CD4-positive, alpha-beta T cell (primary cell): Measurements from ENCODE around the gene RNASEH2B. TPM values are rescaled to one million over a fixed set of nuclear protein-coding genes. Genes with fewer than 3 reads are reported as not detected.

Experiments used
- ATAC-seq: fragments of 200-7000 bp; cut with Tn5 transposase; one replicate; pipeline ENCODE4 v1.10.0; 2022; ENCODE audit warnings: mild to moderate bottlenecking; ENCODE audit not compliant: poor library complexity
- CTCF ChIA-PET: fragments of 350-600 bp; sonication (Branson Sonifier 250); formaldehyde crosslinking; loops from one replicate; lab custom pipeline; 2021; ENCODE audit warnings: antibody characterized with exemption, inconsistent platforms; lab: Charles Lee
- POLR2A ChIA-PET: fragments of 350-600 bp; sonication (Branson Sonifier 250); formaldehyde crosslinking; loops from one replicate; lab custom pipeline; 2021; ENCODE audit warnings: antibody characterized with exemption, inconsistent platforms; lab: Charles Lee
- DNase-seq, 14 experiments: peaks; one replicate each; pipeline ENCODE4 v3.0.0-alpha.2; 2013 to 2020; ENCODE audit warnings: mixed read lengths in 2 of 14
- H3K27ac ChIP-seq, 2 donors: one replicate each; pipeline versions ENCODE4 v1.5.1 to v1.7.0; 2013; ENCODE audit warnings: low read length in 2 of 2, low read depth in 1 of 2, mild to moderate bottlenecking in 1 of 2
- H3K27me3 ChIP-seq, 2 experiments: 1 replicate in 1 of 2; 2 replicates in 1 of 2; pipeline versions ENCODE4 v1.6.1 to v1.7.0; 2013; ENCODE audit warnings: low read length in 2 of 2, control low read depth in 1 of 2, mild to moderate bottlenecking in 1 of 2, moderate library complexity in 1 of 2; ENCODE audit not compliant: insufficient read depth in 2 of 2, control insufficient read depth in 1 of 2
- H3K36me3 ChIP-seq: one replicate; pipeline ENCODE4 v1.6.1; 2013; ENCODE audit warnings: low read length, control low read depth; ENCODE audit not compliant: insufficient read depth
- H3K4me1 ChIP-seq: one replicate; pipeline ENCODE4 v1.6.1; 2013; ENCODE audit warnings: low read length, control low read depth; ENCODE audit not compliant: insufficient read depth
- H3K4me3 ChIP-seq: one replicate; pipeline ENCODE4 v1.5.1; 2013; ENCODE audit warnings: mild to moderate bottlenecking, low read length, moderate library complexity
- H3K9me3 ChIP-seq, 2 experiments: 1 replicate in 1 of 2; 2 replicates in 1 of 2; pipeline versions ENCODE4 v1.6.1 to v1.7.0; 2013; ENCODE audit warnings: low read length in 2 of 2, mild to moderate bottlenecking in 2 of 2, control low read depth in 1 of 2, moderate library complexity in 1 of 2; ENCODE audit not compliant: control insufficient read depth in 1 of 2, insufficient read depth in 1 of 2
- H3K27ac Mint-ChIP-seq: one replicate; pipeline ENCODE4 v1.8.0; 2020; ENCODE audit warnings: mixed read lengths
- H3K27me3 Mint-ChIP-seq: one replicate; pipeline ENCODE4 v1.8.0; 2021; ENCODE audit warnings: mixed read lengths
- H3K36me3 Mint-ChIP-seq: one replicate; pipeline ENCODE4 v1.8.0; 2021; ENCODE audit warnings: low read depth, mixed read lengths
- H3K4me1 Mint-ChIP-seq: one replicate; pipeline ENCODE4 v1.8.0; 2021; ENCODE audit warnings: low read depth, mixed read lengths
- H3K4me3 Mint-ChIP-seq: one replicate; pipeline ENCODE4 v1.8.0; 2020; ENCODE audit warnings: mild to moderate bottlenecking, mixed read lengths
- H3K9me3 Mint-ChIP-seq: one replicate; pipeline ENCODE4 v1.8.0; 2020; ENCODE audit warnings: mixed read lengths
- CTCF ChIP-seq: fragments of 200-600 bp; IDR thresholded peaks from one replicate; pipeline ENCODE4 v1.8.0; 2022; ENCODE audit warnings: antibody characterized with exemption, mild to moderate bottlenecking
- intact Hi-C, 2 experiments: fragments of 100-400 bp; cut with DNase I in 1 of 2; cut with micrococcal nuclease in 1 of 2; formaldehyde crosslinking; loops; one replicate each; pipeline versions ENCODE4 v1.15.1 to v1.9.0; 2023 to 2025; cut with DNase I, micrococcal nuclease
- total RNA-seq, 174 experiments: library from RNA in 2 of 174; stranded (reverse) in 2 of 174; gene quantifications; one replicate each; pipeline ENCODE4 v1.2.3 and lab custom pipeline; 2021 to 2026

The RNASEH2B gene
- total RNA-seq, 2 experiments from 2014 or later: 68.4 to 74.6 TPM

- no peaks in the 10 kb centered on the region for H3K9me3 Mint-ChIP-seq
- Histone ChIP-seq H3K9me3 (no peaks in the 10 kb centered on the region), H3K27me3 (no peaks in the 10 kb centered on the region), H3K36me3 (no peaks in the 10 kb centered on the region), H3K4me1 (no peaks in the 10 kb centered on the region), H3K4me3 (no peak overlapping the region), H3K27ac (no peak overlapping the region)
- no peak overlapping the region for H3K27ac Mint-ChIP-seq
- ATAC-seq: no peak
- no peak for DNase-seq
- no peaks in the 10 kb centered on the region for H3K36me3 Mint-ChIP-seq
- no peak overlapping the region for H3K4me3 Mint-ChIP-seq
- TF ChIP-seq CTCF: no peak
- H3K27me3 Mint-ChIP-seq: peaks cover 23% of the 10 kb centered on the region
- POLR2A ChIA-PET: no interaction called here
- CTCF ChIA-PET: no interaction called here
- H3K4me1 Mint-ChIP-seq: no peaks in the 10 kb centered on the region
- intact Hi-C loops: no loop called here
Observed at GRCh38 chr13:51000061-51000460, 90.5 kb downstream of the RNASEH2B start.

- Mint-ChIP-seq H3K36me3 (no peaks in the 10 kb centered on the region), H3K27me3 (peaks cover 23% of the 10 kb centered on the region), H3K27ac (no peak overlapping the region), H3K9me3 (no peaks in the 10 kb centered on the region), H3K4me3 (no peak overlapping the region), H3K4me1 (no peaks in the 10 kb centered on the region)
- intact Hi-C loops: no loop called here
- ChIA-PET CTCF (no interaction called here), POLR2A (no interaction called here)
- Histone ChIP-seq H3K27me3 (no peaks in the 10 kb centered on the region), H3K36me3 (no peaks in the 10 kb centered on the region), H3K9me3 (no peaks in the 10 kb centered on the region), H3K4me1 (no peaks in the 10 kb centered on the region), H3K4me3 (no peak overlapping the region), H3K27ac (no peak overlapping the region)
- no peak for DNase-seq
- ATAC-seq: no peak
- TF ChIP-seq CTCF: no peak
Observed at GRCh38 chr13:51000571-51001260, 91.1 kb downstream of the RNASEH2B start.

GRCh38 chr13:51001335-51001734 lies 91.7 kb downstream of the RNASEH2B start:
- DNase-seq (no peak), ATAC-seq (no peak)
- Mint-ChIP-seq H3K36me3 (no peaks in the 10 kb centered on the region), H3K27ac (no peak overlapping the region), H3K4me3 (no peak overlapping the region), H3K4me1 (no peaks in the 10 kb centered on the region), H3K27me3 (peaks cover 23% of the 10 kb centered on the region), H3K9me3 (no peaks in the 10 kb centered on the region)
- no peak overlapping the region for H3K4me3 ChIP-seq
- intact Hi-C loops: no loop called here
- ChIA-PET CTCF (no interaction called here), POLR2A (no interaction called here)
- H3K27me3 ChIP-seq: no peaks in the 10 kb centered on the region
- no peaks in the 10 kb centered on the region for H3K9me3 ChIP-seq
- no peaks in the 10 kb centered on the region for H3K4me1 ChIP-seq
- no peak overlapping the region for H3K27ac ChIP-seq
- H3K36me3 ChIP-seq: no peaks in the 10 kb centered on the region
- no peak for TF ChIP-seq CTCF
